Neural cell (in vitro differentiated cells): Measurements from ENCODE around the gene SLC12A7. TPM values are rescaled to one million over a fixed set of nuclear protein-coding genes. Genes with fewer than 3 reads are reported as not detected.

ENCODE experiments used
- H2AFZ ChIP-seq: fragments of 200-600, 300-800 bp; sonication (generic), shearing (Covaris generic); 2 replicates; pipeline ENCODE4 v1.6.0; 2014; ENCODE audit warnings: low read depth, mild to moderate bottlenecking, antibody characterized with exemption, low read length, moderate library complexity
- H3F3A ChIP-seq: fragments of 200-600 bp; shearing (Covaris generic); 2 replicates; pipeline ENCODE4 v1.6.1; 2016; ENCODE audit warnings: mild to moderate bottlenecking, moderate library complexity, mixed read lengths, antibody characterized with exemption, low read length; ENCODE audit not compliant: insufficient read depth, poor library complexity, severe bottlenecking
- H3K27ac ChIP-seq: fragments of 200-600, 300-800 bp; sonication (generic), shearing (Covaris generic); 2 replicates; pipeline ENCODE4 v1.5.1; 2014; ENCODE audit warnings: mild to moderate bottlenecking, low read length, moderate library complexity
- H3K27me3 ChIP-seq: fragments of 300-800, 200-600 bp; sonication (generic), shearing (Covaris generic); 2 replicates; pipeline ENCODE4 v1.6.0; 2014; ENCODE audit warnings: mild to moderate bottlenecking, low read depth, low read length, moderate library complexity; ENCODE audit not compliant: insufficient read depth
- H3K36me3 ChIP-seq: fragments of 300-800, 200-600 bp; sonication (generic), shearing (Covaris generic); 2 replicates; pipeline ENCODE4 v1.5.1; 2014; ENCODE audit warnings: mild to moderate bottlenecking, antibody characterized with exemption, low read length, moderate library complexity; ENCODE audit not compliant: insufficient read depth
- H3K4me2 ChIP-seq: fragments of 300-800, 200-600 bp; sonication (generic), shearing (Covaris generic); 2 replicates; pipeline ENCODE4 v1.6.0; 2014; ENCODE audit warnings: mild to moderate bottlenecking, low read length
- H3K4me3 ChIP-seq: fragments of 300-800, 200-600 bp; sonication (generic), shearing (Covaris generic); 2 replicates; pipeline ENCODE4 v1.5.1; 2014; ENCODE audit warnings: mild to moderate bottlenecking, low read length, moderate library complexity
- H3K79me2 ChIP-seq: fragments of 200-600 bp; shearing (Covaris generic); replicated peaks from 2 replicates; pipeline ENCODE4 v1.6.0; 2014; ENCODE audit warnings: mild to moderate bottlenecking, low read length, moderate library complexity; ENCODE audit not compliant: insufficient read depth
- H3K9ac ChIP-seq: fragments of 300-800, 200-600 bp; sonication (generic), shearing (Covaris generic); 2 replicates; pipeline ENCODE4 v1.6.1; 2016; ENCODE audit warnings: mild to moderate bottlenecking, low read length, mixed read lengths
- H3K9me2 ChIP-seq: fragments of 200-600 bp; shearing (Covaris generic); 2 replicates; pipeline ENCODE4 v1.6.1; 2016; ENCODE audit warnings: mild to moderate bottlenecking, low read length, mixed read lengths; ENCODE audit not compliant: insufficient read depth
- H3K9me3 ChIP-seq: fragments of 200-600, 300-800 bp; sonication (generic), shearing (Covaris generic); 2 replicates; pipeline ENCODE4 v1.6.1; 2016; ENCODE audit warnings: mild to moderate bottlenecking, mixed run types, low read length, moderate library complexity, mixed read lengths
- H4K20me1 ChIP-seq: fragments of 200-600 bp; shearing (Covaris generic); 2 replicates; pipeline ENCODE4 v1.6.1; 2016; ENCODE audit warnings: mild to moderate bottlenecking, mixed run types; ENCODE audit not compliant: insufficient read depth
- CTCF ChIP-seq: fragments of 450-650 bp; IDR thresholded peaks from 2 replicates; pipeline ENCODE4 v1.5.1; 2014; ENCODE audit warnings: antibody characterized with exemption, mild to moderate bottlenecking, moderate library complexity; ENCODE audit not compliant: poor library complexity, severe bottlenecking
- EP300 ChIP-seq: fragments of 450-650 bp; conservative IDR thresholded peaks from 2 replicates; pipeline ENCODE4 v1.6.1; 2014; ENCODE audit warnings: antibody characterized with exemption, mild to moderate bottlenecking, moderate library complexity; ENCODE audit not compliant: poor library complexity, severe bottlenecking
- EZH2 ChIP-seq: fragments of 200-600, 300-800 bp; shearing (Covaris generic), sonication (generic); IDR thresholded peaks from 2 replicates; pipeline ENCODE4 v1.6.1; 2014; ENCODE audit warnings: antibody characterized with exemption, low read length, borderline replicate concordance, mild to moderate bottlenecking; ENCODE audit not compliant: insufficient read depth, poor library complexity, severe bottlenecking
- MXI1 ChIP-seq: fragments of 450-650 bp; conservative IDR thresholded peaks from 2 replicates; pipeline ENCODE4 v1.6.1; 2014; ENCODE audit warnings: antibody characterized with exemption, mild to moderate bottlenecking; ENCODE audit not compliant: poor library complexity, severe bottlenecking
- POLR2AphosphoS5 ChIP-seq: IDR thresholded peaks from 2 replicates; pipeline ENCODE4 v1.6.1; 2012
- RAD21 ChIP-seq: fragments of 450-650 bp; conservative IDR thresholded peaks from 2 replicates; pipeline ENCODE4 v1.6.1; 2014; ENCODE audit warnings: antibody characterized with exemption, mild to moderate bottlenecking, moderate library complexity
- REST ChIP-seq: IDR thresholded peaks from 2 replicates; pipeline ENCODE4 v1.6.1; 2012; ENCODE audit warnings: borderline replicate concordance
- SMC3 ChIP-seq: fragments of 450-650 bp; conservative IDR thresholded peaks from 2 replicates; pipeline ENCODE4 v1.6.1; 2014; ENCODE audit warnings: antibody characterized with exemption, mild to moderate bottlenecking, moderate library complexity; ENCODE audit not compliant: poor library complexity
- TAF1 ChIP-seq: IDR thresholded peaks from 2 replicates; pipeline ENCODE4 v1.6.1; 2012; ENCODE audit warnings: low read depth
- polyA plus RNA-seq: library from polyadenylated mRNA; depleted of rRNA; stranded (reverse); fragments of >200 nt; gene quantifications from 2 replicates; pipeline ENCODE4 v1.2.3, GENCODE V29; 2014

The SLC12A7 gene
- polyA plus RNA-seq, 1 donor from 2014 or later: 4.5 TPM

GRCh38 chr5:1095990-1096363 lies 15.9 kb downstream of the SLC12A7 start:
- no peaks in the 10 kb centered on the region for H3K79me2 ChIP-seq
- no peaks in the 10 kb centered on the region for H3K27me3 ChIP-seq
- no peak for TF ChIP-seq MXI1
- no peak overlapping the region for H2AFZ ChIP-seq
- H3K9me2 ChIP-seq: no peaks in the 10 kb centered on the region
- H3K27ac ChIP-seq: no peak overlapping the region
- no peak overlapping the region for H3K9ac ChIP-seq
- no peaks in the 10 kb centered on the region for H3K9me3 ChIP-seq
- no peak overlapping the region for H3K4me3 ChIP-seq
- no peak overlapping the region for H3K4me2 ChIP-seq
- no peaks in the 10 kb centered on the region for H4K20me1 ChIP-seq
- no peaks in the 10 kb centered on the region for H3F3A ChIP-seq
- no peaks in the 10 kb centered on the region for H3K36me3 ChIP-seq

GRCh38 chr5:1095302-1095989 lies 16.4 kb downstream of the SLC12A7 start:
- no peak overlapping the region for H3K9ac ChIP-seq
- no peak overlapping the region for H2AFZ ChIP-seq
- H3K4me3 ChIP-seq: no peak overlapping the region
- no peaks in the 10 kb centered on the region for H3F3A ChIP-seq
- no peaks in the 10 kb centered on the region for H3K79me2 ChIP-seq
- H4K20me1 ChIP-seq: no peaks in the 10 kb centered on the region
- no peak overlapping the region for H3K27ac ChIP-seq
- no peaks in the 10 kb centered on the region for H3K9me2 ChIP-seq
- no peaks in the 10 kb centered on the region for H3K9me3 ChIP-seq
- no peak overlapping the region for H3K4me2 ChIP-seq
- H3K36me3 ChIP-seq: no peaks in the 10 kb centered on the region
- TF ChIP-seq RAD21 (no peak), POLR2AphosphoS5 (no peak), MXI1 (no peak), EZH2 (no peak), TAF1 (no peak)
- no peaks in the 10 kb centered on the region for H3K27me3 ChIP-seq

- Histone ChIP-seq H3K36me3 (no peaks in the 10 kb centered on the region), H3F3A (no peaks in the 10 kb centered on the region), H3K4me3 (no peak overlapping the region), H3K27me3 (no peaks in the 10 kb centered on the region), H3K79me2 (no peaks in the 10 kb centered on the region), H3K9me2 (no peaks in the 10 kb centered on the region), H4K20me1 (no peaks in the 10 kb centered on the region), H2AFZ (no peak overlapping the region), H3K9ac (no peak overlapping the region), H3K27ac (no peak overlapping the region), H3K4me2 (no peak overlapping the region), H3K9me3 (no peaks in the 10 kb centered on the region)
- TF ChIP-seq POLR2AphosphoS5 (no peak), REST (no peak), TAF1 (no peak), MXI1 (no peak), EP300 (no peak), CTCF (no peak), SMC3 (no peak), RAD21 (no peak), EZH2 (no peak)
Observed at GRCh38 chr5:1094670-1095190, 17.1 kb downstream of the SLC12A7 start.
